HG03064 (cell line): ENCODE measurements around the gene BCL2.

Experiments used
- ATAC-seq: cut with Tn5 transposase; IDR thresholded peaks from one replicate; pipeline ENCODE4 v1.9.1; 2021; ENCODE audit warnings: low read depth; ENCODE audit not compliant: unreplicated experiment

The BCL2 gene

DNA sequence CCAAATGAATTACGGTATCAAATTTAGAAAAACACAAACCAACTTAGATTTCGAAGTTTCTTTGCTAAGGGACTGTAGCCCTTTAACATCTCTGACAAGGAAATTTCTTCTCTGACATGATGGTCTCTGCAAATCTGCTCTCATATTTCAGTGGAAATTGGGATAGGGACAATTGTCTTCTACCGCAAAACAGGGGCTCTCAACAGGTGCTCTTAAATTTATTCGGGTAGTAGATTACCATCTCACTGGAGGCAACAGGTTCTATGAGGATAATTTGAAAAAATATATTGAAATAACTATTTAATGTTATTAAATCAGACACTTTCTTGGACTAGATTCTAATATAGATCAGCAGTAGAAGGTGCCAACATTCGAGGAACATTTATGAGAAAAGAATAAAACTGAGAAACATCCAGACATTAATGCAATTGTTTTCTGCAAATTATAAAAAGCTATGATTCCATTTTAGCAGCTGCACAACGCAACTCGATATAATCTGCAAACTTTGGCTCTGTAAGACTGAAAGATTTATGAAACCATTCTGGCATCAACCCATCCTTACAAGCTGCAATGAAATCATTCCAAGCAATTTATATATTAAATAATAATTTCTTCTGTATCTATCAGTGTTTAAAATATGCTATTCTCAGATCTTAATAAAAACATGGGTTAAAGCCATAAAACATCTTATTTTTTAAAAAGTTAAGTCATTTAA is 10.0 kb upstream of the BCL2 start:
- no peak for ATAC-seq

DNA sequence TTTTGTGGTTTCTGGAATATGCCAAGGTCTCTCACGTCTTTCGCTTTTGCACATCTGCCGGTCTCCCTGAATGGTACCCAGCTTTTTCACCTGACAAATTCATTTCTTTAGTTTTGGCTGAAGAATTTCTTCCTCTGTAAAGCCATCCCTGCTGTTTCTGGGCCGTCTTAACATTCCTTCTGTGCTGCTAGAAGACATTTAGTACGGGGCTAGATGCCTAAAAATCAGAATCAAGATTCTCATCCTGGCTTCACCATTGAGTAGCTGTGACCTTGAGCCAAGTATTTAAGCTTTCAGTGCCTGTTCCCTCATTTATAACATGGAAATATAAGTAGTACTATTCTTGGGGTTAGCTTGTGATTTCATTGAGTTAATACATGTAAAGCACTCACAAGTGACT is 6.4 kb upstream of the BCL2 start:
- ATAC-seq: no peak

DNA sequence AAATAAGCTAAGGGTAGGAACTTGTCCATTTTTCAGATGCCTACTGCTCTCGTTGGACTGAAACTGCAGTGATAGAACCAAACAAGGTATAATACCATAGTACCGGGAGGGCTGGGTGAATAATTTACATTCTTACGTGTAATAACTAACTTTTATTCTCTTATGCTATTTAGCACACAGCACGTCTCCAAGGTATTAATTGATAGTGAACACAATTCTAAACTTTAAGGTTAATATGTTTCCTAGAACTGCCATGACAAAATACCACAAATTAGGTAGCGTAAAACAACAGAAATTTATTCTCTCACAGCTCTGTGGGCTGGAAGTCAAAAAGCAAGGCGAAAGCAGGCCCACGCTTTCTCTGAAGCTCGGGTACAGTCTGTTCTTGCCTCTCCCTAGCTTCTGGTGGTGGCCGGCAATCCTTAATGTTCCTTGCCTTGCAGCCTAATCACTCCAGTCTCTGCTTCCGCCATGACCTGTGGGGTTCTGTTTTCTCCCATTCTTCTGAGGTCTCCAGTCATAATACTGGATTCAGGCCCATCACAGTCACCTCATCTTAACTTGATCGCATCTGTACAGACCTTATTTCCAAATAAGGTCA is 5.6 kb upstream of the BCL2 start:
- ATAC-seq: no peak

DNA sequence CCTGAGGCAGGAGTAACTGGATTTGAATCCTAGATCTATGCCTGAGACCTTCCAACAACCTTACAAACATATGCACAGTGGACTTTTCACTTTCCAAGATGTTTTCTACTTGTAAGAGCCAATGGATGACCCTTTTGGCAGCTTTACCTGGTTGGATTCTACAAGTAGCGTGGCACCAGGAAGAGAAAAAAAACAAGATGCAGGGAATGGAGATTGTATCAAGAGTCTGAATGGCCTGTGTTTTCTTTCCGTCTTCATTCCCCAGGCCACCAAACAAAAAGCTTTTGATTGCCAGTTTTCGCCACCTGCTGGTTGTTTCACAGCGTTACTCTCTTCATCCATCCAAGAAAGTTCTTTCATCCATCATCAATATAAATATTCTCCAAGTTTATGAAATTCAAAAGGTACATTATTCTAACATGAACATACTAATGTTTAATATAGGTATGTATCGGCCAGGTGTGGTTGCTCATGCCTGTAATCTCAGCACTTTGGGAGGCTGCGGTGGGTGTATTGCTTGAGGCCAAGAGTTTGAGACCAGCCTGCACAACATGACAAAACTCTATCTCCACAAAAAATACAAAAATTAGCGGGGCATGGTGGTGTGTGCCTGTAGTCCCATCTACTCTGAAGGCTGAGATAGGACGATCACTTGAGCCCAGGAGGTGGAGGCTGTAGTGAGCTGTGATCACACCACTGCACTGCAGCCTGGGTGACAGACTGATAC is 3.5 kb upstream of the BCL2 start:
- ATAC-seq: no peak

DNA sequence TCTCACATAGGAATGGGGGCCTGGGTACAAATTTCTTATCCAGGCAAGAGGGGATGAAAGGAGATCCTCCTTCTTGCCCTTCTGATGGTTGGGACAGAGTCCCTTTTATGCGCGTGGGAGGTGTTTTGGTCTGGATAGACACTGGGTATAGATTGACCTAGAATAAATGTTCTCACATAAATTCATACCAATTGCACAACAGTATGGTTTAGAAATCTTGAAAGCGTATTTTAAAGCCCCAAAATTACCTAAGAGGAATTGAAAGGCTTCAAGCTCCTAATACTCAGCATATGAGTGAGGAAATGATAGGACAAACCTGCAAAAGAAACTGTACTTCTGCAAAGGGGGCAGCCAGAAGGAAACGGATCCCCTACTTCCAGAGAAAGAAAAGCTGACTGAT is 2.6 kb upstream of the BCL2 start:
- no peak for ATAC-seq

DNA sequence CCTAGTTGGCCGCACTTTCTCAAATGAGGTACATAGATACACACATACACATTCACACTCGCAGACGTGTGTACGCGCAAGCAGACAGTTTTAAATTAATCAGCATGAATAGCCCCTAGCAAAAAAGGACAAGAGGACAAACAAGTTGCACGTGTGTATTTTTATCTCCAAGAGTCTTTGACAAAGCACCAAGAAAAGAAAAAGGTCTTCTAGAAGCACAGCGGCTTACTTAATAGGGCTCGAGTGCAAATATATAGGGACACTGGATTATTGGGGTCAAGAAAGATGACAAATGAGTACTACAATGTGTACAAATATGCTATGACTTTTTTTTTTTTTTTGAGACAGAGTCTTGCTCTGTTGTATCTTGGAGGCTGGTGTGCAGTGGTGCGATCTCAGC is 1.7 kb upstream of the BCL2 start:
- ATAC-seq: no peak

DNA sequence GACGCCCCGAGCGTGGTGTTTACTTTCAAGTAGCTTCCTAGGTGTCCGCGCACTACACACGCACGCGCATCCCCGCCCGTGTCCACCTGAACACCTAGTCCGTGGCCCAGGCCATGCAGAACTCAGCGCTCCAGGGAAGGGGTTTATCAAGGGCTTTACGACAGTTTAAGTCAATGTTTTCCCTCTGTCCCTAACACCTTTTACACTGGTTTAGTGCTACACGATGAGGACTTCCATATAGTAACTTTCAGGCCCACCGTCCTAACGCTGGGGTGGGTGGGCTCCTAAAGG is 1.4 kb upstream of the BCL2 start:
- ATAC-seq: no peak

DNA sequence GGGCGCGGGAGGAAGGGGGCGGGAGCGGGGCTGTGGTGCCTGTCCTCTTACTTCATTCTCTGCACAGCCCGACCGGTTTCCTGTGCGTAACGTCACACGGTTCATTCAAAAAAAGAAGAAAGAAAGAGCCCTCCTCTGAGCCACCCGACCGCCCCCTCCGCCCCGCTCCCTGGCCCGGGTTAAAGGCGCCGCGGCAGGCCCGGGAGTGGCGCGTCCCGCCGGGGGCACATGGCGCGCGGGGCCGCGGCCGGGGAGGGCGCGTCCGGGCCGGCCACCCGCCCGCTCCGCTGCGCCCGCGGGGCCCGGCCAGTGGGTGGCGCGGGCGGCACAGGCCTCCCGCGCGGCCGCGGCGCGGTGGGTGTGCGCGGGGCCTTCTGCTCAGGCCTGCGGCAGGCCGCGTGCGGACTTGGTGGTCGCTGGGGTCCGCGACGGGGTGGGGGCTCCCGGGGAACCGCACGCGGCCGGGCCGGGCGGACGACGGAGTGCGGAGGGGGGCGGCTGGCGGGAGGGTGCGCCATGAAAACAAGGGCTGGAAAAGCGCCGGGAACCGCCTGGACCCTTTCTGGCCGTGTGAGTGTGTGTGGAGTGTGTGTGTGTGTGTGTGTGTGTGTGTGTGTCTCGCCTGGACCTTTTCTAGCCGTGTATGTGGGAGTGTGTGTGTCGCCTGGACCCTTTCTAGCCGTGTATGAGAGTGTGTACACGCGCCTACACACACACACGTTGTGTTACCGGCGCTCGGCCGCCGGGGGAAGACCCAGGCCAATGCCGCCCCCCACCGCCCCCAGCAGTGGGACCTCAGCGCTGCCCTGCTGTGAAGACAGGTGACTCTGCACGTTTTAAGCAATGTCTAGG is 780 bp upstream of the BCL2 start:
- peak; percentile 43 for ATAC-seq

DNA sequence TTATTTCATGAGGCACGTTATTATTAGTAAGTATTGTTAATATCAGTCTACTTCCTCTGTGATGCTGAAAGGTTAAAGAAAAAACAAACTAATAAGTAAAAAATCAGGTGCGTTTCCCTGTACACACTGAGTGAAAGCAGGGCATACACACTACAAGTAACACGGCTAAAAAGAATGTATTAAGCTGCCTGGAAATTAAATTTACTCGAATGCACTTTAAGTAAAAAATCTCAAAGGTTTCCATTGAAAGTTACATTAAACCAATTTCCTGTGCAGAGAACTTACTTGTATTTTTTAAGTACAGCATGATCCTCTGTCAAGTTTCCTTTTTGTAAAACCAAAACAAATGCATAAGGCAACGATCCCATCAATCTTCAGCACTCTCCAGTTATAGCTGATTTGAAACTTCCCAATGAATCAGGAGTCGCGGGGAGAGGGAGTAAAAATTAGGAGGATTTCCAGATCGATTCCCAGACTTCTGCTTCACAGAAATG is 633 bp downstream of the BCL2 start:
- ATAC-seq: no peak

DNA sequence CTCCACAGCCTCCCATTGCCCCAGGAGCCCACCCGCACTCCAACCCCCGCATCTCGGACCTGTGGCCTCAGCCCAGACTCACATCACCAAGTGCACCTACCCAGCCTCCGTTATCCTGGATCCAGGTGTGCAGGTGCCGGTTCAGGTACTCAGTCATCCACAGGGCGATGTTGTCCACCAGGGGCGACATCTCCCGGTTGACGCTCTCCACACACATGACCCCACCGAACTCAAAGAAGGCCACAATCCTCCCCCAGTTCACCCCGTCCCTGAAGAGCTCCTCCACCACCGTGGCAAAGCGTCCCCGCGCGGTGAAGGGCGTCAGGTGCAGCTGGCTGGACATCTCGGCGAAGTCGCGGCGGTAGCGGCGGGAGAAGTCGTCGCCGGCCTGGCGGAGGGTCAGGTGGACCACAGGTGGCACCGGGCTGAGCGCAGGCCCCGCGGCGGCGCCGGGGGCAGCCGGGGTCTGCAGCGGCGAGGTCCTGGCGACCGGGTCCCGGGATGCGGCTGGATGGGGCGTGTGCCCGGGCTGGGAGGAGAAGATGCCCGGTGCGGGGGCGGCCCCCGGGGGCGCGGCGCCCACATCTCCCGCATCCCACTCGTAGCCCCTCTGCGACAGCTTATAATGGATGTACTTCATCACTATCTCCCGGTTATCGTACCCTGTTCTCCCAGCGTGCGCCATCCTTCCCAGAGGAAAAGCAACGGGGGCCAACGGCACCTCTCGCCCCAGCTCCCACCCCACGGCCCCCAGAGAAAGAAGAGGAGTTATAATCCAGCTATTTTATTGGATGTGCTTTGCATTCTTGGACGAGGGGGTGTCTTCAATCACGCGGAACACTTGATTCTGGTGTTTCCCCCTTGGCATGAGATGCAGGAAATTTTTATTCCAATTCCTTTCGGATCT is 1.3 kb downstream of the BCL2 start:
- peak; percentile 36 for ATAC-seq

DNA sequence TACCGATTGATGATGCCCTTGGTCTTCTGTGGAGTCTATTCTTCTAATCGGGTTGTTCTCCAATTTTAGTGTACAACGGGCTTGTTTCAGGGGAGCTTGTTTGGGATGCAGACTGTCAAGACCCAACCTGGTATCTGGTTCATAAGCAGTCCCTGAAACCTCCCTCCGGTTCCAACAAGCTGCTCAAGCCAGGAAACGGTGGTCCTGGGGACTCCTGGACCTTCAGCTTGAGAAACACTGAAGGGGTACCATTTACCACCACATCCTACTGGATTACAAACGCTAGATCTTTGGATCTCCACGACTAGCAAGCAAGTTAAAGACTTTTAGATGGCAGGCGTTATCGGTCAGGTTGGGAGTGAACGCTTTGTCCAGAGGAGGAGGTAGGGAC is 2.0 kb downstream of the BCL2 start:
- no peak for ATAC-seq

DNA sequence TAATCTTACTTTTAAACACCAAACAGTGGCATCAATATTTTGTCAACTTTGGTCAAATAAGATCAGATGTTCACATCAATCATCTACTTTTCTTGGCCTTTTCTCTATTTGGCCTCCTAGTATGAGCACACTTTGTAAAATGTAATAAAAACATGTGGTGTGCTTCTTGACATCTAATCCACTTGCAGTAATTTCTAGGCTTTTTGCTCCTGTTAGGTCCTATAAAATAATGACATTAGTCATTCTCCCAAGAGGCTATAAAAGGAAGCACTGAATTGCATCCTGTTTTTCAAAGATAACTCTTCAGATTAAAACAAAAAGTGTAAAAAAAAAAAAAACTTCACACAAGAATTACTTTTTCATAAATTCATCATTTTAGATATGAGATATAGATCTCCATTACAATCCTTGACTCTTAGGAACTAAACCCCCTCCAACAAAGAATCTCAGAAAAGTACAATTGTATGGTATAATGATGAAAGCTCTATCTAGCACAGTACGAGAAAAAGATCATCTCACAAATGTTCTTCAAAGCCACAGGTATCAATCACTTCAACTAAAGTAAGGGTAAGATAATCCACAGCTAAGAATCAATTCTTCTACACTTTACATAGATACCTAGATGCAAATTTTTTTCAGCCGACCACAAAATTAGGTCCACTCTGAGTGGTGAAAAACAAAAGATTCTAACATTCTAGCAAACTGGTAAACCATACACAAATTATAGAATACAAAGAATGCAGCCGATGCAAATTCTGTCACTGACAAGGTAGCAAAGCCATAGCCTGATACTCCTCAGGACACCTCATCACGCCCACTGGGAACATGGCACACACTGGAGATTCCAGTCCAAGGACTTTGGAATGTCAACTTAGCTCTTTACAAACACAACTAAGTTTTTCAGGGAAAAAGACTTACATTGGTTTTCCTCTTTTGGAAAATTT is 2.7 kb downstream of the BCL2 start:
- no peak for ATAC-seq

DNA sequence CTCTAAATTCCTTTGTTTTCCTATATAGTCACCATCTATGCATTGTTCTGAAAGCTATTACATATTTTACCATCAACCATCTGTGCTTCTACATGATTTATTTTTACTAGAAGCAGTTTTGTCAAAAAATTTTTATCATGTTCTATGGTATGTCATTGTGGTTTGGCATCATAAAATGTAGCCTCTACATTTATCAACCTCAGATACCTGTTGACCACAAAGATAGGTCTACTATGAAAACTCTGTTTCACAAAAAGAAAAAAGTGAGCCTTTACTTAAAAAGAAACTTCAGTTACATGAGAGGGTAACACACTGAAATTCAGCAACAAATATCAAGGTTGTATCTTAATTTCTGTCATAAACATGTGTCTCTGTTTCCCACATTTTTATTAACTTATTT is 3.7 kb downstream of the BCL2 start:
- no peak for ATAC-seq

DNA sequence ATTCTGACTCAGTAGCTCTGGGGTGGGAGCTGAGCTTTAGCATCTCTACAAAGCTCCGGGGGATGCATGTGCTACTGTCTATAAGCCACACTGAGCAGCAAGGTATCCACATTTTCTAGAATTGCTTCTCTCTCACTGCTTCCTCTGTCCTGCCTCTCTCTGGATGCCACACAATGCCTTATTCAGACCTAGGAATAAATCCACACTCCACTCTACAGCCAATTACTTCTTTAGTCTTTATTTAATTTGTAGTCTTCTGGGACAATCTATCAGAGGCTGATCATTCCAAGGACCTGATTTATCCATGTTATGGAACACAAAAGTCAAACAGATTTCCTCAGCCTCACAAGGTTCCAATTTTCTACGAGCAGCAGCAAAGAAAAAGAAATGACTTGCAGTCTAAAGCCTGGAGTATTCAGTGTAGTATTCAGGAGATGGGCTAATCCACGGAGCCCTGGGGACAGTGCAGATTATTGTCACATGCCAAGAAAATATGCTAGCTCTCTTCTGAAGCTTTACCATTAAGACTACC is 4.4 kb downstream of the BCL2 start:
- no peak for ATAC-seq

DNA sequence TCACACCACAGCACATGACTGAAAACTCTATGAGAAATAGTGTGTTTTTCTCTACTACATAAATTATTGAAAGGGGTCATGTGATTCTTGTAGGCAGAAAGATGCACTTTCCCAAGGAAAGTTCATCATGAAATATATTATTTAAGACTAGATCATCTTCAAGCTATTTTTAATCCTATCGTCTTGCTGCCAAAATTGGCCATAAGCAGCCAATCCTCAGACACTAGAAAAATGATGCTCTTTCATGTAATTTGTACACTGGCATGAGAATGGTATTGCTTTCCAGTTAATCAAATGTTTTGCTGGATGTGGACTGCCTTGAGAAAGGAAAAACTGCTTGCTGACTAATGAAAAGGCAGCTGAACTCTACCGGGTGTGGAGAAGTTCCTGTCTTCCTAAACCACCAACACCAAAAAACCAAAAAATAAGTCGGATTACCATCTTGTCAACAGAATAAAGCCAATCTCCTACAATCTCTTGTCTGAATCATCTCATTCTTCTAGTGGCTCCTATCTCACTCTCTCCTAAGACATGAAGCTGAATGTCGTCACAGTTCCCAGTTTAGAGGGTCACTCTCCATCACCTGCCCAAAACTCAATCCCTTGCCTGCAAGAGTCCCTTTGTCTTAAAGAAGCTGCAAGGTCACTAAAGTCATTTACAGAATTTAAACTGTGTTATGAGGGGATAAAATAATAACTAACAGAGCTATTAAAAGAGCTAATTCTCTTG is 5.3 kb downstream of the BCL2 start:
- no peak for ATAC-seq

DNA sequence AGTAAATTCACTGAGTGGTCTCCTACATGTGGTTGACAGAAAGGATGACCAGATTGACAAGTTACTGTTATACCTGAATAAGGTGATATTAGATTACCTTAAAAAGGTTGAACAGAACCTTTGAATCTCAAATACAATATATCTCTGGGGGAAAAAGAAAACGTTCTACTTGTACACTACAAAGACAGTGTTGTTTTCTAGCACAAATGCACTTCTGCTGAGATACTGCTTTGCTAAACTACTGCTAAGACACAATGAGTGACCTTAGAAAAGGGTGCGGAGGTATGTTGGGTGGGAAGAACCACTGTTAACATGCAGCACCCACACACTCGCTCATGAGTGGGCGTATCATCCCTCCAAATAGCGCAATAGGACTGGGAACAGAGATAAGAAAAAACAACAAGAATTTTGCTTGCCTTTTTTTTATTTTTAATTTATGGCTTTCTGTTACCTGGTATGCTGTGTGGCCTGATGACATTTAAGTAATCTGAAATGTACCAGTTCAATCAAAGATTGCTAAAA is 6.1 kb downstream of the BCL2 start:
- no peak for ATAC-seq

DNA sequence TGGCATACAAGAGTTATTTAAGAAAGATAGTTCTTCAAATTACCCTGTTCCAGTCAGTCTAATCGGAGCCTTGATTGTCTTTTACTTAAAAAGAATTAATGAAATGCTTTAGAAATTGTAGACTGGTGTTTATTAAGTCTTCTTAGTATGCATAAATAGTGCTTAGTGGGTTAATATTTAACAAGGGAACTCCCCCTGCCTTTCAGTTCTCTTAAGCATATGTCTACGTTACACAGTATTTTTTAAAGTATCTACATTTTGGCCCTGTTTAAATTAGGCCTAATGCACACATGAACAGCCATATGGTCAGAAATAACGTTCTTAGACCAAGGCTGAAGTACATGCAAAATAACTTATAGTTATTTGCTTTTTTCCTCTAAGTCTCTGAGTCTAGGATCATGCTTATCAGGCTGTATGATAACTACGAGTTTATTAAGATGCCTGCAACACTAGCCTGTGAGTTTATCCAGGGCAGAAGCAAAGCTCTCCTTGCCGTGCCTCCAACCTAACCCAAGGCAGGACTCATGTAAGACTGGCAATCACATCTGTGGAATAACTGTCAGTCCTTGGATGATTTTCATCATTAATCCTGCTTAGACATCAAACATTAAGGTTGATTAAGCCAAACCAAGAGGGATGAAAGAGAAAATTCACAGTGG is 6.7 kb downstream of the BCL2 start:
- ATAC-seq: peak; percentile 39
